SK-N-SH (cell line): ENCODE data around the gene SPTBN5. TPM values are rescaled to one million over a fixed set of nuclear protein-coding genes. Genes with fewer than 3 reads are reported as not detected.

Experiments
- CTCF ChIA-PET: fragments of 300-600, 350-600 bp; formaldehyde crosslinking; extraction: SDS; loops from one replicate; lab custom pipeline; 2021; lab: Yijun Ruan, JAX
- POLR2A ChIA-PET: fragments of 350-600 bp; sonication (Branson Sonifier 250); formaldehyde crosslinking; extraction: SDS; loops from one replicate; lab custom pipeline; 2020; ENCODE audit warnings: antibody characterized with exemption, inconsistent platforms; lab: Yijun Ruan, JAX
- DNase-seq: peaks from one replicate; pipeline ENCODE4 v3.0.0; 2012
- H2AFZ ChIP-seq: fragments of 200-600 bp; sonication (generic); 2 replicates; pipeline ENCODE4 v1.8.1; 2016; ENCODE audit warnings: antibody characterized with exemption, mild to moderate bottlenecking, low read depth
- H3F3A ChIP-seq: fragments of 200-600 bp; sonication (generic); replicated peaks from 2 replicates; pipeline ENCODE3; 2016; ENCODE audit warnings: antibody characterized with exemption, mild to moderate bottlenecking; ENCODE audit not compliant: insufficient read depth
- H3K27ac ChIP-seq, 2 experiments: fragments of 200-500 bp in 1 of 2; fragments of 200-600 bp in 1 of 2; sonication (Bioruptor generic) in 1 of 2; sonication (generic), shearing (Covaris generic) in 1 of 2; 2 replicates each; pipeline versions ENCODE4 v1.5.1 to v1.6.1; 2014 to 2016; ENCODE audit warnings: low read depth in 2 of 2, inconsistent platforms in 1 of 2, low read length in 1 of 2, mild to moderate bottlenecking in 1 of 2, mixed read lengths in 1 of 2
- H3K27me3 ChIP-seq: fragments of 200-600 bp; sonication (generic), shearing (Covaris generic); 2 replicates; pipeline ENCODE4 v1.6.1; 2016; ENCODE audit warnings: mixed run types; ENCODE audit not compliant: insufficient read depth
- H3K36me3 ChIP-seq, 2 experiments: fragments of 200-500 bp in 1 of 2; fragments of 200-600 bp in 1 of 2; sonication (Bioruptor generic) in 1 of 2; sonication (generic) in 1 of 2; replicated peaks in 1 of 2; 2 replicates each; pipeline versions ENCODE3 to v1.5.1; 2014 to 2016; ENCODE audit warnings: low read length in 1 of 2, mild to moderate bottlenecking in 1 of 2; ENCODE audit not compliant: insufficient read depth in 2 of 2, control insufficient read depth in 1 of 2
- H3K4me1 ChIP-seq, 2 experiments: fragments of 200-500 bp in 1 of 2; fragments of 200-600 bp in 1 of 2; sonication (Bioruptor generic) in 1 of 2; sonication (generic), shearing (Covaris generic) in 1 of 2; 2 replicates each; pipeline versions ENCODE4 v1.5.1 to v1.6.1; 2014 to 2016; ENCODE audit warnings: low read depth in 1 of 2, low read length in 1 of 2, mixed run types in 1 of 2; ENCODE audit not compliant: insufficient read depth in 2 of 2, control insufficient read depth in 1 of 2
- H3K4me2 ChIP-seq: fragments of 200-600 bp; sonication (generic), shearing (Covaris generic); 2 replicates; pipeline ENCODE4 v1.6.1; 2017; ENCODE audit warnings: mixed run types
- H3K4me3 ChIP-seq, 2 experiments: fragments of 200-500 bp in 1 of 2; fragments of 200-600 bp in 1 of 2; sonication (Bioruptor generic) in 1 of 2; sonication (generic), shearing (Covaris generic) in 1 of 2; 2 replicates each; pipeline versions ENCODE4 v1.5.1 to v1.8.1; 2014 to 2016; ENCODE audit warnings: low read depth in 2 of 2, inconsistent platforms in 1 of 2, low read length in 1 of 2, mild to moderate bottlenecking in 1 of 2, mixed read lengths in 1 of 2, moderate library complexity in 1 of 2
- H3K79me2 ChIP-seq: fragments of 200-600 bp; sonication (generic); 2 replicates; pipeline ENCODE4 v1.8.1; 2017; ENCODE audit warnings: mild to moderate bottlenecking; ENCODE audit not compliant: insufficient read depth
- H3K9ac ChIP-seq: fragments of 200-600 bp; sonication (generic); 2 replicates; pipeline ENCODE4 v1.6.1; 2017; ENCODE audit warnings: mixed run types
- H3K9me2 ChIP-seq: fragments of 200-600 bp; sonication (generic); 2 replicates; pipeline ENCODE4 v1.6.1; 2017; ENCODE audit warnings: mixed run types
- H3K9me3 ChIP-seq: fragments of 200-600 bp; sonication (generic); 2 replicates; pipeline ENCODE4 v1.6.1; 2017; ENCODE audit warnings: mixed run types, mild to moderate bottlenecking, moderate library complexity
- H4K20me1 ChIP-seq: fragments of 200-600 bp; sonication (generic); 2 replicates; pipeline ENCODE4 v1.6.1; 2017; ENCODE audit warnings: mild to moderate bottlenecking, mixed run types; ENCODE audit not compliant: insufficient read depth
- ELF1 ChIP-seq: IDR thresholded peaks from 2 replicates; pipeline ENCODE4 v1.4.0; 2012
- EP300 ChIP-seq, 2 experiments: IDR thresholded peaks; 2 replicates each; pipeline versions ENCODE4 v1.4.0 to v1.6.1; 2012; ENCODE audit warnings: borderline replicate concordance in 1 of 2, low read depth in 1 of 2, low read length in 1 of 2
- EZH2phosphoT487 ChIP-seq: fragments of 200-600 bp; sonication (generic); IDR thresholded peaks from 2 replicates; pipeline ENCODE4 v1.6.1; 2017; ENCODE audit warnings: low read depth, mixed run types, mild to moderate bottlenecking, antibody characterized with exemption, moderate library complexity, borderline replicate concordance
- FOSL2 ChIP-seq: IDR thresholded peaks from 2 replicates; pipeline ENCODE4 v1.4.0; 2012; ENCODE audit warnings: low read depth, mild to moderate bottlenecking, moderate library complexity, borderline replicate concordance
- FOXJ3 ChIP-seq: sonication (generic); formaldehyde crosslinking; IDR thresholded peaks from 2 replicates; pipeline ENCODE4 v1.5.1; 2020; ENCODE audit warnings: mild to moderate bottlenecking, missing genetic modification reagents
- RFX5 ChIP-seq: IDR thresholded peaks from 2 replicates; pipeline ENCODE4 v1.6.1; 2012; ENCODE audit warnings: mild to moderate bottlenecking, improper control_type of control experiment, low read length
- SIN3A ChIP-seq: IDR thresholded peaks from 2 replicates; pipeline ENCODE4 v1.6.1; 2012; ENCODE audit warnings: low read depth, mild to moderate bottlenecking, low read length, moderate library complexity, borderline replicate concordance
- TCF12 ChIP-seq: IDR thresholded peaks from 2 replicates; pipeline ENCODE4 v1.4.0; 2012
- USF2 ChIP-seq: fragments of 150-350 bp; IDR thresholded peaks from 2 replicates; pipeline ENCODE4 v1.6.1; 2017; ENCODE audit warnings: antibody characterized with exemption, low read length, low read depth, borderline replicate concordance
- WGBS: methylation state at CpG from one replicate; pipeline ENCODE4 v1.1.6; 2017; ENCODE audit warnings: low lambda C conversion rate; 5-methylcytosine and 5-hydroxymethylcytosine counted together
- polyA plus RNA-seq, 3 experiments: library from polyadenylated mRNA; depleted of rRNA; stranded (reverse); fragments of >200 nt; gene quantifications; 2 replicates each; pipeline ENCODE4 v1.2.3, GENCODE V29; 2012
- TF ChIP-seq, protein P1 (sequence below): IDR thresholded peaks from 2 replicates; pipeline ENCODE4 v1.4.0; 2012; ENCODE audit warnings: low read depth, borderline replicate concordance

SPTBN5 gene
- polyA plus RNA-seq, 1 of the 3 experiments (the other 2 are of a cell fraction): 0.23 TPM

- Histone ChIP-seq H4K20me1 (no peaks in the 10 kb centered on the region), H3K9me2 (no peaks in the 10 kb centered on the region), H3K27ac (no peak overlapping the region), H3K4me2 (no peak overlapping the region), H3K36me3 (peaks cover 0 to 34% of the 10 kb centered on the region in 2 experiments), H3K4me3 (no peak overlapping the region), H3K27me3 (no peaks in the 10 kb centered on the region), H3K9me3 (no peaks in the 10 kb centered on the region), H3K79me2 (no peaks in the 10 kb centered on the region), H2AFZ (no peak overlapping the region), H3F3A (no peaks in the 10 kb centered on the region), H3K4me1 (peaks cover 3 to 4% of the 10 kb centered on the region in 2 experiments; a peak in 3 of 4 replicates), H3K9ac (no peak overlapping the region)
- POLR2A ChIA-PET: no interaction called here
- CTCF ChIA-PET: interaction anchor here (1.3 to 8.6 kb wide), 4 partner anchors 15 to 251 kb away, joined by 3 to 66 read pairs (median 8); no protein-coding TSS in a partner anchor
- no peak for DNase-seq
- TF ChIP-seq RFX5 (no peak), ELF1 (no peak), FOSL2 (no peak)
- 81% methylated on average over 6 of the region's 13 CpGs for WGBS
Measured at GRCh38 chr15:41825572-41826535, 68.0 kb downstream of the SPTBN5 start.

- no peaks in the 10 kb centered on the region for H3K79me2 ChIP-seq
- CTCF ChIA-PET: interaction anchor here (1.4 to 8.6 kb wide), 3 partner anchors 14 to 251 kb away, joined by 3 to 66 read pairs (median 13); no protein-coding TSS in a partner anchor
- 100% methylated on average over 3 of the region's 10 CpGs for WGBS
- TF ChIP-seq FOXJ3 (CRISPR knock-in tag) (no peak), TCF12 (no peak), EZH2phosphoT487 (no peak), EP300 (IDR thresholded peaks at IDR 0.05; ENCODE audit: borderline replicate concordance in 1 of 2, low read depth in 1 of 2, low read length in 1 of 2) (no peak), USF2 (no peak), SIN3A (no peak)
- TF ChIP-seq, protein P1, sequence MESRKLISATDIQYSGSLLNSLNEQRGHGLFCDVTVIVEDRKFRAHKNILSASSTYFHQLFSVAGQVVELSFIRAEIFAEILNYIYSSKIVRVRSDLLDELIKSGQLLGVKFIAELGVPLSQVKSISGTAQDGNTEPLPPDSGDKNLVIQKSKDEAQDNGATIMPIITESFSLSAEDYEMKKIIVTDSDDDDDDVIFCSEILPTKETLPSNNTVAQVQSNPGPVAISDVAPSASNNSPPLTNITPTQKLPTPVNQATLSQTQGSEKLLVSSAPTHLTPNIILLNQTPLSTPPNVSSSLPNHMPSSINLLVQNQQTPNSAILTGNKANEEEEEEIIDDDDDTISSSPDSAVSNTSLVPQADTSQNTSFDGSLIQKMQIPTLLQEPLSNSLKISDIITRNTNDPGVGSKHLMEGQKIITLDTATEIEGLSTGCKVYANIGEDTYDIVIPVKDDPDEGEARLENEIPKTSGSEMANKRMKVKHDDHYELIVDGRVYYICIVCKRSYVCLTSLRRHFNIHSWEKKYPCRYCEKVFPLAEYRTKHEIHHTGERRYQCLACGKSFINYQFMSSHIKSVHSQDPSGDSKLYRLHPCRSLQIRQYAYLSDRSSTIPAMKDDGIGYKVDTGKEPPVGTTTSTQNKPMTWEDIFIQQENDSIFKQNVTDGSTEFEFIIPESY: no peak
- TF ChIP-seq, all 33 proteins: peak for 0
- Histone ChIP-seq H2AFZ (no peak overlapping the region), H3K27ac (no peak overlapping the region), H3F3A (no peaks in the 10 kb centered on the region), H3K4me1 (peaks cover 3 to 4% of the 10 kb centered on the region in 2 experiments; a peak in 3 of 4 replicates), H3K36me3 (peaks cover 0 to 39% of the 10 kb centered on the region in 2 experiments), H4K20me1 (no peaks in the 10 kb centered on the region), H3K9ac (no peak overlapping the region), H3K4me3 (no peak overlapping the region), H3K9me3 (no peaks in the 10 kb centered on the region), H3K4me2 (no peak overlapping the region), H3K9me2 (no peaks in the 10 kb centered on the region), H3K27me3 (no peaks in the 10 kb centered on the region)
- POLR2A ChIA-PET: no interaction called here
- DNase-seq: no peak
Measured at GRCh38 chr15:41825145-41825544, 68.7 kb downstream of the SPTBN5 start.
